GM23338 (cell line): Measurements from ENCODE around the gene KIAA0408. TPM values are rescaled to one million over a fixed set of nuclear protein-coding genes. Genes with fewer than 3 reads are reported as not detected.

Source experiments
- ATAC-seq: fragments of 200-7000 bp; cut with Tn5 transposase; 3 replicates; pipeline ENCODE4 v1.9.1; 2020
- DNase-seq: peaks from one replicate; pipeline ENCODE4 v3.0.0-alpha.2; 2015; ENCODE audit warnings: low spot score
- H2AFZ ChIP-seq: fragments of 200-600 bp; sonication (generic); 2 replicates; pipeline ENCODE4 v1.8.0; 2016; ENCODE audit warnings: antibody characterized with exemption, mild to moderate bottlenecking, moderate library complexity
- H3F3A ChIP-seq: fragments of 200-600 bp; sonication (generic); replicated peaks from 2 replicates; pipeline ENCODE4 v1.8.0; 2017; ENCODE audit warnings: antibody characterized with exemption, mixed run types, low read depth
- H3K27ac ChIP-seq: fragments of 200-600 bp; sonication (generic); 2 replicates; pipeline ENCODE4 v1.6.1; 2016; ENCODE audit warnings: low read depth
- H3K27me3 ChIP-seq: fragments of 200-600 bp; sonication (generic); 2 replicates; pipeline ENCODE4 v1.8.0; 2016; ENCODE audit warnings: mild to moderate bottlenecking, mixed run types, moderate library complexity; ENCODE audit not compliant: insufficient read depth
- H3K36me3 ChIP-seq: fragments of 200-600 bp; sonication (generic); 2 replicates; pipeline ENCODE4 v1.8.0; 2016; ENCODE audit warnings: mild to moderate bottlenecking; ENCODE audit not compliant: insufficient read depth
- H3K4me1 ChIP-seq: fragments of 200-600 bp; sonication (generic); 2 replicates; pipeline ENCODE4 v1.8.0; 2016; ENCODE audit warnings: mild to moderate bottlenecking, moderate library complexity; ENCODE audit not compliant: insufficient read depth
- H3K4me2 ChIP-seq: fragments of 200-600 bp; sonication (generic); 2 replicates; pipeline ENCODE4 v1.7.1; 2017; ENCODE audit warnings: mixed run types
- H3K4me3 ChIP-seq: fragments of 200-600 bp; sonication (generic); 2 replicates; pipeline ENCODE4 v1.6.1; 2016; ENCODE audit warnings: mixed run types
- H3K79me2 ChIP-seq: fragments of 200-600 bp; sonication (generic); replicated peaks from 2 replicates; pipeline ENCODE4 v1.8.0; 2017; ENCODE audit warnings: mild to moderate bottlenecking; ENCODE audit not compliant: insufficient read depth
- H3K9me2 ChIP-seq: fragments of 200-600 bp; sonication (generic); 2 replicates; pipeline ENCODE4 v1.8.0; 2017; ENCODE audit not compliant: insufficient read depth
- H4K20me1 ChIP-seq: fragments of 200-600 bp; sonication (generic); replicated peaks from 2 replicates; pipeline ENCODE4 v1.8.0; 2017; ENCODE audit warnings: mild to moderate bottlenecking; ENCODE audit not compliant: insufficient read depth
- H3K27ac Mint-ChIP-seq: 2 replicates; pipeline ENCODE4 v1.8.0; 2020; ENCODE audit warnings: inconsistent platforms, mild to moderate bottlenecking, moderate library complexity, mixed read lengths
- H3K27me3 Mint-ChIP-seq: 3 replicates; pipeline ENCODE4 v1.8.0; 2022; ENCODE audit warnings: low read depth, mild to moderate bottlenecking, moderate library complexity, mixed read lengths, inconsistent platforms; ENCODE audit not compliant: insufficient read depth, poor library complexity
- H3K36me3 Mint-ChIP-seq: 3 replicates; pipeline ENCODE4 v1.8.0; 2021; ENCODE audit warnings: low read depth, mild to moderate bottlenecking, inconsistent platforms, moderate library complexity, mixed read lengths
- H3K4me1 Mint-ChIP-seq: 3 replicates; pipeline ENCODE4 v1.8.0; 2020; ENCODE audit warnings: mild to moderate bottlenecking, inconsistent platforms, mixed read lengths
- H3K4me3 Mint-ChIP-seq: 3 replicates; pipeline ENCODE4 v1.8.0; 2021; ENCODE audit warnings: moderate library complexity, mild to moderate bottlenecking, inconsistent platforms, mixed read lengths
- H3K9me3 Mint-ChIP-seq: 3 replicates; pipeline ENCODE4 v1.8.0; 2020; ENCODE audit warnings: moderate library complexity, mild to moderate bottlenecking, inconsistent platforms, mixed read lengths
- CTCF ChIP-seq, 2 experiments: fragments of 200-600 bp in 1 of 2; sonication (generic) in 1 of 2; conservative IDR thresholded peaks; 2 replicates each; pipeline versions ENCODE4 v1.5.1 to v1.6.1; 2016 to 2017; ENCODE audit warnings: antibody characterized with exemption in 2 of 2, low read depth in 2 of 2, mild to moderate bottlenecking in 2 of 2, moderate library complexity in 1 of 2
- ETS1 ChIP-seq: IDR thresholded peaks from 2 replicates; pipeline ENCODE4 v1.6.1; 2016; ENCODE audit warnings: antibody characterized with exemption
- EZH2phosphoT487 ChIP-seq: fragments of 200-600 bp; sonication (generic); IDR thresholded peaks from one replicate; pipeline ENCODE4 v1.8.1; 2018; ENCODE audit warnings: antibody characterized with exemption; ENCODE audit not compliant: unreplicated experiment
- JUNB ChIP-seq: IDR thresholded peaks from one replicate; pipeline ENCODE4 v1.6.1; 2016; ENCODE audit warnings: antibody characterized with exemption; ENCODE audit not compliant: unreplicated experiment
- NANOG ChIP-seq: IDR thresholded peaks from 2 replicates; pipeline ENCODE4 v1.6.1; 2016; ENCODE audit warnings: antibody characterized with exemption, borderline replicate concordance
- POLR2AphosphoS5 ChIP-seq: IDR thresholded peaks from 2 replicates; pipeline ENCODE4 v1.6.1; 2016; ENCODE audit warnings: antibody characterized with exemption, low read depth
- STAT1 ChIP-seq: IDR thresholded peaks from one replicate; pipeline ENCODE4 v1.6.1; 2016; ENCODE audit warnings: antibody characterized with exemption; ENCODE audit not compliant: unreplicated experiment
- ZNF114 ChIP-seq: fragments of 250-450 bp; sonication (Bioruptor Pico); IDR thresholded peaks from 2 replicates; pipeline ENCODE4 v1.5.0; 2020; ENCODE audit warnings: mild to moderate bottlenecking, moderate library complexity
- ZNF331 ChIP-seq: fragments of 250-450 bp; sonication (Bioruptor Pico); IDR thresholded peaks from 2 replicates; pipeline ENCODE4 v1.5.0; 2020; ENCODE audit warnings: low read depth, mild to moderate bottlenecking, moderate library complexity
- ZNF462 ChIP-seq: fragments of 250-450 bp; sonication (Bioruptor Pico); IDR thresholded peaks from 2 replicates; pipeline ENCODE4 v1.5.0; 2020; ENCODE audit warnings: mild to moderate bottlenecking, moderate library complexity
- polyA plus RNA-seq: library from polyadenylated mRNA; unstranded; fragments of >200 nt; fragmentation: Nextera tagmentation; extraction: Ambion mirVana; gene quantifications from 2 replicates; pipeline ENCODE4 v1.2.1, GENCODE V29; 2016
- total RNA-seq: library from RNA; depleted of rRNA; stranded (reverse); fragments of >200 nt; shearing (Covaris generic); gene quantifications from 2 replicates; pipeline ENCODE4 v1.2.3, GENCODE V29; 2014

Gene KIAA0408
- total and polyA plus RNA-seq, 2 experiments from 2014 or later: 4.0 to 9.1 TPM

- no peaks in the 10 kb centered on the region; the same call in 1 of the 2 replicates for H3K36me3 ChIP-seq
- H3F3A ChIP-seq: no peaks in the 10 kb centered on the region
- no peak for ATAC-seq
- H4K20me1 ChIP-seq: no peaks in the 10 kb centered on the region
- no peak overlapping the region for H3K4me2 ChIP-seq
- Mint-ChIP-seq H3K27ac (no peak overlapping the region), H3K4me1 (no peaks in the 10 kb centered on the region), H3K36me3 (peaks cover 27% of the 10 kb centered on the region), H3K27me3 (peaks cover 6% of the 10 kb centered on the region), H3K4me3 (no peak overlapping the region), H3K9me3 (peaks cover 5% of the 10 kb centered on the region; the same call in 2 of the 3 replicates)
- no peak overlapping the region for H3K27ac ChIP-seq
- no peaks in the 10 kb centered on the region for H3K9me2 ChIP-seq
- no peaks in the 10 kb centered on the region for H3K4me1 ChIP-seq
- no peaks in the 10 kb centered on the region for H3K27me3 ChIP-seq
- H2AFZ ChIP-seq: no peak overlapping the region
- no peaks in the 10 kb centered on the region for H3K79me2 ChIP-seq
- no peak overlapping the region for H3K4me3 ChIP-seq
- no peak for DNase-seq
- no peak for TF ChIP-seq CTCF (conservative IDR thresholded peaks at IDR 0.05; ENCODE audit: low read depth in 2 of 2)
Measured at GRCh38 chr6:127494240-127494767, 35.1 kb upstream of the KIAA0408 start.

GRCh38 chr6:127489248-127489647 lies 30.1 kb upstream of the KIAA0408 start:
- no peak for DNase-seq
- no peak overlapping the region for H3K27ac Mint-ChIP-seq
- Histone ChIP-seq H3F3A (no peaks in the 10 kb centered on the region), H3K36me3 (no peaks in the 10 kb centered on the region; the same call in 1 of the 2 replicates), H2AFZ (no peak overlapping the region), H3K9me2 (no peaks in the 10 kb centered on the region), H3K4me1 (peaks cover 32% of the 10 kb centered on the region), H3K27ac (no peak overlapping the region), H3K79me2 (no peaks in the 10 kb centered on the region), H3K27me3 (no peaks in the 10 kb centered on the region), H4K20me1 (no peaks in the 10 kb centered on the region), H3K4me3 (no peak overlapping the region), H3K4me2 (no peak overlapping the region)
- TF ChIP-seq ZNF331 (CRISPR knock-in tag) (no peak), POLR2AphosphoS5 (no peak), ETS1 (no peak), JUNB (no peak), STAT1 (no peak), ZNF462 (CRISPR knock-in tag) (no peak), EZH2phosphoT487 (no peak), NANOG (no peak), ZNF114 (CRISPR knock-in tag) (no peak), CTCF (conservative IDR thresholded peaks at IDR 0.05; ENCODE audit: low read depth in 2 of 2) (no peak)
- H3K4me1 Mint-ChIP-seq: peaks cover 39% of the 10 kb centered on the region
- peaks cover 6% of the 10 kb centered on the region for H3K27me3 Mint-ChIP-seq
- no peak overlapping the region for H3K4me3 Mint-ChIP-seq
- peaks cover 5% of the 10 kb centered on the region; the same call in 2 of the 3 replicates for H3K9me3 Mint-ChIP-seq
- ATAC-seq: no peak
- peaks cover 30% of the 10 kb centered on the region for H3K36me3 Mint-ChIP-seq
